SK-N-SH treated with all-trans-retinoic acid at 6 μM for 48 hours (cell line): Measurements from ENCODE around the gene PLPP7.
"Not testable (repeated sequence)": the region's sequence is repeated elsewhere in the genome, so short reads cannot be mapped to it uniquely, and the experiment has no call there.

ENCODE experiments used
- ARNTL ChIP-seq: fragments of 450-650 bp; formaldehyde crosslinking; IDR thresholded peaks from 2 replicates; pipeline ENCODE4 v1.5.0; 2020; ENCODE audit warnings: low read depth, mild to moderate bottlenecking, moderate library complexity, borderline replicate concordance
- CSDC2 ChIP-seq: fragments of 250-450 bp; sonication (Bioruptor Pico); IDR thresholded peaks from 2 replicates; pipeline ENCODE4 v1.5.0; 2020; ENCODE audit warnings: mild to moderate bottlenecking, moderate library complexity
- ESRRG ChIP-seq: fragments of 250-450 bp; sonication (Bioruptor Pico); IDR thresholded peaks from 2 replicates; pipeline ENCODE4 v1.6.1; 2021; ENCODE audit warnings: mild to moderate bottlenecking
- GLIS3 ChIP-seq: fragments of 250-450 bp; sonication (Bioruptor Pico); IDR thresholded peaks from 2 replicates; pipeline ENCODE4 v1.5.0; 2020; ENCODE audit warnings: mild to moderate bottlenecking, moderate library complexity
- ISL1 ChIP-seq: fragments of 250-450 bp; sonication (Bioruptor Pico); IDR thresholded peaks from 2 replicates; pipeline ENCODE4 v2.1.2; 2022; ENCODE audit warnings: mild to moderate bottlenecking, moderate library complexity
- SNAI2 ChIP-seq: fragments of 250-450 bp; sonication (Bioruptor Pico); IDR thresholded peaks from 2 replicates; pipeline ENCODE4 v1.5.0; 2020; ENCODE audit warnings: mild to moderate bottlenecking, moderate library complexity
- TOX ChIP-seq: fragments of 250-450 bp; sonication (Bioruptor Pico); IDR thresholded peaks from 2 replicates; pipeline ENCODE4 v1.8.0; 2021; ENCODE audit warnings: mild to moderate bottlenecking, moderate library complexity, borderline replicate concordance
- ZC3H10 ChIP-seq: fragments of 250-450 bp; sonication (Bioruptor Pico); IDR thresholded peaks from 2 replicates; pipeline ENCODE4 v1.5.1; 2021; ENCODE audit warnings: mild to moderate bottlenecking, moderate library complexity
- ZFP3 ChIP-seq: fragments of 250-450 bp; sonication (Bioruptor Pico); IDR thresholded peaks from 2 replicates; pipeline ENCODE4 v1.5.0; 2020; ENCODE audit warnings: mild to moderate bottlenecking, moderate library complexity
- ZFP30 ChIP-seq: fragments of 450-650 bp; formaldehyde crosslinking; IDR thresholded peaks from 2 replicates; pipeline ENCODE4 v1.5.0; 2022; ENCODE audit warnings: mild to moderate bottlenecking, moderate library complexity
- ZNF8 ChIP-seq: fragments of 450-650 bp; formaldehyde crosslinking; IDR thresholded peaks from 2 replicates; pipeline ENCODE4 v1.5.0; 2020; ENCODE audit warnings: mild to moderate bottlenecking, moderate library complexity
- TF ChIP-seq, protein P1 (sequence below): fragments of 250-450 bp; sonication (Bioruptor Pico); IDR thresholded peaks from 2 replicates; pipeline ENCODE4 v1.8.0; 2020; ENCODE audit warnings: mild to moderate bottlenecking, moderate library complexity, borderline replicate concordance
- TF ChIP-seq, protein P2 (sequence below): fragments of 250-450 bp; sonication (Bioruptor Pico); IDR thresholded peaks from 2 replicates; pipeline ENCODE4 v1.8.0; 2021; ENCODE audit warnings: low read depth, mild to moderate bottlenecking, moderate library complexity, borderline replicate concordance

DNA sequence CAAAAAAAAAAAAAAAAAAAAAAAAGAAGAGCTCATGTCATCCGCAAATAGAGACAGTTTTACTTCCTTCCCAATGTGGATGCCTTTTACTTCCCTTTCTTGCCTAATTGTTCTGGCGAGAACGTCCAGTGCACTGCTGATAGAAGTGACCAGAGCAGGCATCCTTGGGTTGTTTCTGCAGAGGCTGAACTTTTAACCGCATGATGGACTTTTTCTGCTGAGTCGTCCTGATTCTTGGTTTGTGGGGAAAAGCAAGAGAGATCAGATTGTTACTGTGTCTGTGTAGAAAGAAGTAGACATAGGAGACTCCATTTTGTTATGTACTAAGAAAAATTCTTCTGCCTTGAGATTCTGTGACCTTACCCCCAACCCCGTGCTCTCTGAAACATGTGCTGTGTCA, 67.0 kb downstream of the PLPP7 start:
- not testable (repeated sequence) for TF ChIP-seq TOX (CRISPR knock-in tag); ISL1 (CRISPR knock-in tag); SNAI2; ZFP30; ZFP3; ARNTL; ZC3H10 (CRISPR knock-in tag); CSDC2; ESRRG; GLIS3 (CRISPR knock-in tag); ZNF8 (CRISPR knock-in tag)
- TF ChIP-seq, protein P1, sequence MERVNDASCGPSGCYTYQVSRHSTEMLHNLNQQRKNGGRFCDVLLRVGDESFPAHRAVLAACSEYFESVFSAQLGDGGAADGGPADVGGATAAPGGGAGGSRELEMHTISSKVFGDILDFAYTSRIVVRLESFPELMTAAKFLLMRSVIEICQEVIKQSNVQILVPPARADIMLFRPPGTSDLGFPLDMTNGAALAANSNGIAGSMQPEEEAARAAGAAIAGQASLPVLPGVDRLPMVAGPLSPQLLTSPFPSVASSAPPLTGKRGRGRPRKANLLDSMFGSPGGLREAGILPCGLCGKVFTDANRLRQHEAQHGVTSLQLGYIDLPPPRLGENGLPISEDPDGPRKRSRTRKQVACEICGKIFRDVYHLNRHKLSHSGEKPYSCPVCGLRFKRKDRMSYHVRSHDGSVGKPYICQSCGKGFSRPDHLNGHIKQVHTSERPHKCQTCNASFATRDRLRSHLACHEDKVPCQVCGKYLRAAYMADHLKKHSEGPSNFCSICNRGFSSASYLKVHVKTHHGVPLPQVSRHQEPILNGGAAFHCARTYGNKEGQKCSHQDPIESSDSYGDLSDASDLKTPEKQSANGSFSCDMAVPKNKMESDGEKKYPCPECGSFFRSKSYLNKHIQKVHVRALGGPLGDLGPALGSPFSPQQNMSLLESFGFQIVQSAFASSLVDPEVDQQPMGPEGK, result not testable (repeated sequence)
- TF ChIP-seq, protein P2, sequence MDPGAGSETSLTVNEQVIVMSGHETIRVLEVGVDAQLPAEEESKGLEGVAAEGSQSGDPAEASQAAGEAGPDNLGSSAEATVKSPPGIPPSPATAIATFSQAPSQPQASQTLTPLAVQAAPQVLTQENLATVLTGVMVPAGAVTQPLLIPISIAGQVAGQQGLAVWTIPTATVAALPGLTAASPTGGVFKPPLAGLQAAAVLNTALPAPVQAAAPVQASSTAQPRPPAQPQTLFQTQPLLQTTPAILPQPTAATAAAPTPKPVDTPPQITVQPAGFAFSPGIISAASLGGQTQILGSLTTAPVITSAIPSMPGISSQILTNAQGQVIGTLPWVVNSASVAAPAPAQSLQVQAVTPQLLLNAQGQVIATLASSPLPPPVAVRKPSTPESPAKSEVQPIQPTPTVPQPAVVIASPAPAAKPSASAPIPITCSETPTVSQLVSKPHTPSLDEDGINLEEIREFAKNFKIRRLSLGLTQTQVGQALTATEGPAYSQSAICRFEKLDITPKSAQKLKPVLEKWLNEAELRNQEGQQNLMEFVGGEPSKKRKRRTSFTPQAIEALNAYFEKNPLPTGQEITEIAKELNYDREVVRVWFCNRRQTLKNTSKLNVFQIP, result not testable (repeated sequence)
